Vagina (tissue), 2 donors: ENCODE data around the gene BICD1. TPM values are rescaled to one million over a fixed set of nuclear protein-coding genes. Genes with fewer than 3 reads are reported as not detected.

Experiments used
- DNase-seq, 2 donors: peaks; one replicate each; pipeline ENCODE4 v3.0.0-alpha.2; 2017; ENCODE audit errors: extremely low spot score in 2 of 2
- H3K27ac ChIP-seq: fragments of 200-600 bp; sonication (generic); one replicate; pipeline ENCODE4 v1.5.1; 2019
- H3K27me3 ChIP-seq: fragments of 200-600 bp; sonication (generic); one replicate; pipeline ENCODE4 v1.5.1; 2019
- H3K36me3 ChIP-seq, 2 donors: fragments of 200-600 bp; sonication (generic); one replicate each; pipeline ENCODE4 v1.5.1; 2017 to 2019
- H3K4me1 ChIP-seq: fragments of 200-600 bp; sonication (generic); one replicate; pipeline ENCODE4 v1.5.1; 2019
- H3K4me3 ChIP-seq, 2 donors: fragments of 200-600 bp; sonication (generic); 1 replicate in 1 of 2; 2 replicates in 1 of 2; pipeline ENCODE4 v1.5.1; 2016 to 2019
- H3K9me3 ChIP-seq: fragments of 200-600 bp; sonication (generic); one replicate; pipeline ENCODE4 v1.5.1; 2019
- POLR2A ChIP-seq, 2 donors: fragments of 450-650 bp; IDR thresholded peaks; one replicate each; pipeline ENCODE4 v1.6.1; 2017; ENCODE audit warnings: antibody characterized with exemption in 2 of 2, mild to moderate bottlenecking in 2 of 2, moderate library complexity in 2 of 2
- POLR2AphosphoS5 ChIP-seq, 2 donors: sonication (generic); formaldehyde crosslinking; IDR thresholded peaks; one replicate each; pipeline ENCODE4 v1.9.0; 2017; ENCODE audit warnings: antibody characterized with exemption in 2 of 2, mild to moderate bottlenecking in 2 of 2, low read depth in 1 of 2; ENCODE audit not compliant: insufficient read depth in 1 of 2
- intact Hi-C: fragments of 100-400 bp; cut with DNase I; formaldehyde crosslinking; loops from one replicate; pipeline ENCODE4 v1.15.1; 2023
- total RNA-seq: library from RNA; depleted of rRNA; stranded (reverse); fragments of >200 nt; gene quantifications from one replicate; pipeline ENCODE4 v1.2.3, GENCODE V29; 2016
- TF ChIP-seq, protein P1 (sequence below), 3 experiments: fragments of 450-650 bp in 2 of 3; fragments of 200-600 bp in 1 of 3; sonication (generic) in 1 of 3; IDR thresholded peaks; one replicate each; pipeline ENCODE4 v1.5.1; 2017 to 2019; ENCODE audit warnings: antibody characterized with exemption in 3 of 3, mild to moderate bottlenecking in 2 of 3, moderate library complexity in 2 of 3

The BICD1 gene
- total RNA-seq, 1 donor from 2014 or later, result 19.6 TPM

DNA sequence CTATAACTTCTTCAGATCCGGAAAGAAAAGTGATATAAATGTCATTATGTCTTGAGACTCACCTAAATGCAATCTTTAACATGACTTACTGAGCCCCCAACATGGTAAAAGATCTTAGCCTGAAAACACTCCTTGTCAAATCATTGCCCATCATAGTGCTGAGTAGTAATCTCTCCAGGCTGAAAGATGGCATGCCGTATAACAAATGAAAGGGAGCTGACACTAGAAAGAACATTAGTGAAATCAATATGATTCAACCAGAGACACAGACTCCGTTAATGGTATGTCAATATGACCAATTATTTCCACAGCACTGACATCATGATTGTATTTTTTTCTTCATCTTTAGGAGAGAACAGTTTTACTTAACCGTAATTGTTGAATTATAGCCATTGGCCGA is 54.4 kb downstream of the BICD1 start:
- no peak for DNase-seq
- Histone ChIP-seq H3K4me1 (no peaks in the 10 kb centered on the region), H3K36me3 (no peaks in the 10 kb centered on the region), H3K27ac (no peak overlapping the region), H3K27me3 (no peaks in the 10 kb centered on the region), H3K4me3 (no peak overlapping the region), H3K9me3 (no peaks in the 10 kb centered on the region)
- TF ChIP-seq, protein P1, sequence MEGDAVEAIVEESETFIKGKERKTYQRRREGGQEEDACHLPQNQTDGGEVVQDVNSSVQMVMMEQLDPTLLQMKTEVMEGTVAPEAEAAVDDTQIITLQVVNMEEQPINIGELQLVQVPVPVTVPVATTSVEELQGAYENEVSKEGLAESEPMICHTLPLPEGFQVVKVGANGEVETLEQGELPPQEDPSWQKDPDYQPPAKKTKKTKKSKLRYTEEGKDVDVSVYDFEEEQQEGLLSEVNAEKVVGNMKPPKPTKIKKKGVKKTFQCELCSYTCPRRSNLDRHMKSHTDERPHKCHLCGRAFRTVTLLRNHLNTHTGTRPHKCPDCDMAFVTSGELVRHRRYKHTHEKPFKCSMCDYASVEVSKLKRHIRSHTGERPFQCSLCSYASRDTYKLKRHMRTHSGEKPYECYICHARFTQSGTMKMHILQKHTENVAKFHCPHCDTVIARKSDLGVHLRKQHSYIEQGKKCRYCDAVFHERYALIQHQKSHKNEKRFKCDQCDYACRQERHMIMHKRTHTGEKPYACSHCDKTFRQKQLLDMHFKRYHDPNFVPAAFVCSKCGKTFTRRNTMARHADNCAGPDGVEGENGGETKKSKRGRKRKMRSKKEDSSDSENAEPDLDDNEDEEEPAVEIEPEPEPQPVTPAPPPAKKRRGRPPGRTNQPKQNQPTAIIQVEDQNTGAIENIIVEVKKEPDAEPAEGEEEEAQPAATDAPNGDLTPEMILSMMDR (IDR thresholded peaks at IDR 0.05), result no peak
- TF ChIP-seq POLR2A (IDR thresholded peaks at IDR 0.05), result no peak
- no peak for TF ChIP-seq POLR2AphosphoS5 (IDR thresholded peaks at IDR 0.05; ENCODE audit: insufficient read depth in 1 of 2, low read depth in 1 of 2)
- intact Hi-C loops, result no loop called here

DNA sequence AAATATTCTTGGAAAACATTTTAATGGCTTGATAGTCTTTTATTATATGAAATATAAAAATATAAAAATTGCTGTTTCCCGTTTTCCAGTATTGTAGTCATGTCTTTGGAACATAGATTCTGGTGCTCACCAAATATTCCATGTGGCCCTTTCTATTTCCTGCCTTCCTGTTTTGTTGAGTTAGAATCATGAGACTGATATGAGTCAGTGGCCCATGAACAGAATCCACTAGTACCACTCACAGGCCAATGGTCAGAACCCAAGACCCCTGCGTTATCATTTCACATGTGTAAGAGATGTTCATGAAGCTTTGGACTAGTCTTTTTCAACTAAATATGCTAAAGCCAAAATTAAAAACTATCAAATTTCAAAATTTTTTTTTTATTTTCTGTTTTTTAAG is 56.9 kb downstream of the BICD1 start:
- intact Hi-C loops, result no loop called here
- Histone ChIP-seq H3K4me3 (no peak overlapping the region), H3K9me3 (no peaks in the 10 kb centered on the region), H3K27ac (no peak overlapping the region), H3K27me3 (no peaks in the 10 kb centered on the region), H3K4me1 (no peaks in the 10 kb centered on the region), H3K36me3 (no peaks in the 10 kb centered on the region)
- TF ChIP-seq, protein P1 (IDR thresholded peaks at IDR 0.05), result no peak
- TF ChIP-seq POLR2AphosphoS5 (IDR thresholded peaks at IDR 0.05; ENCODE audit: insufficient read depth in 1 of 2, low read depth in 1 of 2), result no peak
- no peak for TF ChIP-seq POLR2A (IDR thresholded peaks at IDR 0.05)
- DNase-seq, result no peak

DNA sequence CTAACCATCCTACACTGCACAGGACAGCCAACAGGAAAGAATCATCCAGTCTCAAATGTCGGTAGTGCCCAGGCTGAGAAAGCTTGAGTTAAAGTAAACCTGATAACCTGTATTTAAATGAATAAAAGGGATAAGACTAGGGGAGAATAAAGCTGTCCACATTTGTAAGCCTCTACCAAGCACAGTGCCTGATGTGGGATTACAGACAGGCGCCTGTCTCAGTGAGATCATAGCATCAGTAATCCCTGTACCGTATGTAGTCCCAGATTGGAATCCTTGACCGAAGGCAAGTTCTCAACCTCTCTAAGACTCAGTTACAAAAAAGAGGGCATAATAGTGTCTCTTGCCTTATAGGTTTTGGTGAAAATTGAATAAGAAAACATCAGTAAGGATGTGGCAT is 59.9 kb downstream of the BICD1 start:
- no peaks in the 10 kb centered on the region for H3K4me1 ChIP-seq
- no peak for DNase-seq
- no peaks in the 10 kb centered on the region for H3K9me3 ChIP-seq
- H3K36me3 ChIP-seq, result no peaks in the 10 kb centered on the region
- H3K27ac ChIP-seq, result no peak overlapping the region
- H3K4me3 ChIP-seq, result no peak overlapping the region
- intact Hi-C loops, result no loop called here
- no peak for TF ChIP-seq POLR2A (IDR thresholded peaks at IDR 0.05)
- no peak for TF ChIP-seq POLR2AphosphoS5 (IDR thresholded peaks at IDR 0.05; ENCODE audit: insufficient read depth in 1 of 2, low read depth in 1 of 2)
- TF ChIP-seq, protein P1 (IDR thresholded peaks at IDR 0.05), result no peak
- no peaks in the 10 kb centered on the region for H3K27me3 ChIP-seq

DNA sequence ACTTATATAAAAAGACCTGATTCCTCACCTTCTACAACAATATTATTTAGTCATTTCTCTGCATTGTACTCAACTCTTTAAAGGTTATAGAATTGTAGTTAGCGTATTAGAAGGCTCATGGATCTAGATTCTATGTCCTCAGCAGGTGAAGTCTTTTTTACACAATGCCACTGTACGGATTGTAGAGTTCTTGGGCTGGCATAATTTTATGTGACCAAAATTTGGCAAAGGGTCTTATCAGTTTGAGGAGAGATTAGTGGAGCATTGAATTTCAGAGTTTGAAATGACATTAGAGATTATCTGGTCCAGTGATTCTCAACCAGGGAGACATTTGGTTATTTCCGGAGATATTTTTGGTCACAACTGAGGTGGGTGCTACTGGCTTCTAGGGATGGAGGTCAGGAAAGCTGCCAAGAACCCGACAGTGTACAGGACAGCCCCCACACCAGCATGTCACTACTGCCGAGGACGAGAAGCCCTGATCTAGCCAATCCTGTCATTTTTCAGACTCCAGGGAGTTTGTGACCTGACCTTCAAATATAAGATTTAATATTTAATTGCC is 63.9 kb downstream of the BICD1 start:
- no peak overlapping the region for H3K27ac ChIP-seq
- H3K27me3 ChIP-seq, result no peaks in the 10 kb centered on the region
- no peak overlapping the region for H3K4me3 ChIP-seq
- no peaks in the 10 kb centered on the region for H3K9me3 ChIP-seq
- no peak for DNase-seq
- no peaks in the 10 kb centered on the region for H3K4me1 ChIP-seq
- TF ChIP-seq, protein P1 (IDR thresholded peaks at IDR 0.05), result no peak
- TF ChIP-seq POLR2A (IDR thresholded peaks at IDR 0.05) (no peak), POLR2AphosphoS5 (IDR thresholded peaks at IDR 0.05; ENCODE audit: insufficient read depth in 1 of 2, low read depth in 1 of 2) (no peak)
- intact Hi-C loops, result no loop called here
- H3K36me3 ChIP-seq, result no peaks in the 10 kb centered on the region

DNA sequence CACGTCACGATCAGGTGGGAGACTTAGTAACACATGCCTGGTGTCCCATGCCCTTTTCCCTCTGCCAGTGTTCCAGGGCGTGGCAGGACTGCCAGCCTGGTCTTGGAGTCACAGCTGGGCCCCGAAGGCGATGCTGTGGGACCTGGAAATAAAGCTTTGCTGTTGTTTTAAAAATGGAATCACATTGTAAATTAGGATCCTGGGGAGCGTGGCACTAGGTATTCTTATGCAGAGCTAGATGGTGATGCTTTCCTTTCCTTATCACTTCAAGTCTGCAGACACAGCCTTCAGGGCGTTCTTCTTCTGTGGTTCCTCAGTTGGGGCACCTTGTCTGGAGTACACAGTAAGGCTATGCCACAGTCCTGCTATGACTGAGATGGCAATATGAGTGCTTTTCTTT is 64.6 kb downstream of the BICD1 start:
- H3K4me1 ChIP-seq, result no peaks in the 10 kb centered on the region
- TF ChIP-seq POLR2AphosphoS5 (IDR thresholded peaks at IDR 0.05; ENCODE audit: insufficient read depth in 1 of 2, low read depth in 1 of 2), result no peak
- TF ChIP-seq, protein P1 (IDR thresholded peaks at IDR 0.05), result no peak
- TF ChIP-seq POLR2A (IDR thresholded peaks at IDR 0.05), result no peak
- no peaks in the 10 kb centered on the region for H3K36me3 ChIP-seq
- H3K9me3 ChIP-seq, result no peaks in the 10 kb centered on the region
- H3K27me3 ChIP-seq, result no peaks in the 10 kb centered on the region
- DNase-seq, result no peak
- no peak overlapping the region for H3K4me3 ChIP-seq
- no peak overlapping the region for H3K27ac ChIP-seq
- intact Hi-C loops, result no loop called here
